GM21737 (cell line): ENCODE measurements around the gene TMEM151B.

ENCODE experiments used
- ATAC-seq: cut with Tn5 transposase; IDR thresholded peaks from one replicate; pipeline ENCODE4 v1.9.1; 2021; ENCODE audit warnings: mild to moderate bottlenecking, moderate library complexity; ENCODE audit not compliant: unreplicated experiment

Gene TMEM151B

DNA sequence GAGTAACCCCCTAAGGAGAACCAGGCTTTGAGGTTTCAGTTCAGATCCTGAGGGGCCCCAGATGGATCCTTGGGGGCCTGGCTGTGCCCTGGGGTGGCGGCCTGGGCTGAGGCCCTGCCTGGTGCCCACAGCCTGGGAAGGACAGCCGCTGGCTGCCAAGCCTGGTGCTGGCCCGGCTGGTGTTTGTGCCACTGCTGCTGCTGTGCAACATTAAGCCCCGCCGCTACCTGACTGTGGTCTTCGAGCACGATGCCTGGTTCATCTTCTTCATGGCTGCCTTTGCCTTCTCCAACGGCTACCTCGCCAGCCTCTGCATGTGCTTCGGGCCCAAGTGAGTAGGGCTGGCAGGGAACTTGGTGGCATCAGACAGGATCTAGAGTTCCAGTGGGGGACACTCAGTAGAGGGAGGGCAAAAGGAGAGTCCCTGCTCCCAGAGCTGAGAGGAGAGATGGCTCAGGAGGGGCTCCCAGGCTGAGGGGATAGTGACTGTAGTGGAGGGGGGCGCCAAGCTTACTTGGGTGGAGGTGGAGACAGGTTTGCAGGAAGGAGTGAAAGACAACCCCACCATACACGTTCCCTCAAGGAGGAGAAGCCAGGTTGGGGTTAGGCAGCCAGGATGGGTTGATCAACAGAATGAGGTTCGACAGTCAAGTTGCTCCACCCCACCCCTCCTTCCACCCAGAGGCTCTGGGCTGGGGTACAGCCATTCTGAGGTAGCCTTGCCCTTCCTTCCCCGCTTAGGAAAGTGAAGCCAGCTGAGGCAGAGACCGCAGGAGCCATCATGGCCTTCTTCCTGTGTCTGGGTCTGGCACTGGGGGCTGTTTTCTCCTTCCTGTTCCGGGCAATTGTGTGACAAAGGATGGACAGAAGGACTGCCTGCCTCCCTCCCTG, 37.3 kb upstream of the TMEM151B start:
- ATAC-seq = no peak

DNA sequence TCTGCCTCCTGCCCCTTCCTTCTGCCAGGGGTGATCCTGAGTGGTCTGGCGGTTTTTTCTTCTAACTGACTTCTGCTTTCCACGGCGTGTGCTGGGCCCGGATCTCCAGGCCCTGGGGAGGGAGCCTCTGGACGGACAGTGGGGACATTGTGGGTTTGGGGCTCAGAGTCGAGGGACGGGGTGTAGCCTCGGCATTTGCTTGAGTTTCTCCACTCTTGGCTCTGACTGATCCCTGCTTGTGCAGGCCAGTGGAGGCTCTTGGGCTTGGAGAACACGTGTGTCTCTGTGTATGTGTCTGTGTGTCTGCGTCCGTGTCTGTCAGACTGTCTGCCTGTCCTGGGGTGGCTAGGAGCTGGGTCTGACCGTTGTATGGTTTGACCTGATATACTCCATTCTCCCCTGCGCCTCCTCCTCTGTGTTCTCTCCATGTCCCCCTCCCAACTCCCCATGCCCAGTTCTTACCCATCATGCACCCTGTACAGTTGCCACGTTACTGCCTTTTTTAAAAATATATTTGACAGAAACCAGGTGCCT, 36.6 kb upstream of the TMEM151B start:
- no peak for ATAC-seq

GRCh38 chr6:44234101-44235025, 35.9 kb upstream of the TMEM151B start:
- ATAC-seq = no peak

- ATAC-seq = no peak
Measured at GRCh38 chr6:44235269-44235668, 35.0 kb upstream of the TMEM151B start.

DNA sequence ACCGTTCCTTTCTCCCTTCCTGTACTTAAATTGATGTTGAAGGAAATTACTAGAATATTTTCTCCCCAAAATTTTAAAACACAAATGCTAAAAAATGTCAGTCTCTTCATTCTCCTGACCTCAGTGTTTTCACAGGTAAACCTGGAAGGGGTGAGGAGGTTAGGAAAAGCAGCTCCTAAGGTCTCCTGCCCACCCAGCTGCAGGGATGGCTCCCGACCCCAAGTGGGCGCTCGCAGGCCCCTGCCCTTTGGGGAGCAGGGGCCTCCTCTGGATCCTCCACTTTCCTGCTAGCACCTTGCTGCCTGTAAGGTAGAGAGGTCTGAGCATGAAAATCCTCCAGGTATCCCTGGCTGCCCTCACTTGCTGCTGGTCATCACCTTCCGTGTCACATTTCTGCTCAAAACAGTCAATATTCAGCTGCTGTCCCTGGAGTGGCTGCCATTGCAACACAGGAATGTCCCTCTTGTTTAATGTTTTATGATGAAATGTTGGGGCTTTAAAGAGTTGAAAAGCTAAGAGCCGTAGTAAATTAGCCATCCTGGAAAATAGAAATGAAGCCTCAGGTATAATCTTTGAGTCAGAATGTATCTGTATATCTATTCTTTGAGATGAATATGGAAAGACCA, 34.2 kb upstream of the TMEM151B start:
- no peak for ATAC-seq

- peak; percentile 43 for ATAC-seq
Measured at GRCh38 chr6:44237021-44237812, 33.0 kb upstream of the TMEM151B start.

DNA sequence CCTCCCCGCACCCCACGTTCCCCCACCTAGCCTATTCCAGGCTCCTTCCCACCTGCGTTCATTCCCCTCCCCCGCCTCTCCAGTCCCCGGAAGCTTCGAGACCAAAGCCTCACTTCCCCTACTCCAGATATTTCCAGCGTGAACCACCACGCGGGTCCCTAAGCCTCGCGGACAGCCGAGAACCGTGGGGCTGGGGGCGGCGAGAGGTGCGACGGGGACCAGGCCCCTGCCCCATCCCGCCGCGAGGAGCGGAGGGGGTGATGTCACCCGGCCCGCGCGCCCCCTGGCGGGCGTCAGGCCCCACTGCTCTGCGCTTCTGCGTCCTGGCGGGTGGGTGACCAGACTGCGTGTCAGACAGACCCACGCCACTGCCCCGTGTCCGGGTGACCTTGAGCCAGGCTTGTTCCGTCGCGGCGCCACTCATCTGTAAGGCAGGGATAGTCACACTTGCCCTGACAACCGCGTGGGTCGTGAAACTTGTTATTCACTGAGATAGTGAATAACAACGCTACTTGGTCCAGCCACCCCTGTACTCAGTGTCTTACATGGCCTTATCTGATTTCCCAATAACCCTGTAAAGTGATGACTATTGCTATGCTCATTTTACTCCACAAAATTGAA, 32.3 kb upstream of the TMEM151B start:
- ATAC-seq = peak; percentile 76

DNA sequence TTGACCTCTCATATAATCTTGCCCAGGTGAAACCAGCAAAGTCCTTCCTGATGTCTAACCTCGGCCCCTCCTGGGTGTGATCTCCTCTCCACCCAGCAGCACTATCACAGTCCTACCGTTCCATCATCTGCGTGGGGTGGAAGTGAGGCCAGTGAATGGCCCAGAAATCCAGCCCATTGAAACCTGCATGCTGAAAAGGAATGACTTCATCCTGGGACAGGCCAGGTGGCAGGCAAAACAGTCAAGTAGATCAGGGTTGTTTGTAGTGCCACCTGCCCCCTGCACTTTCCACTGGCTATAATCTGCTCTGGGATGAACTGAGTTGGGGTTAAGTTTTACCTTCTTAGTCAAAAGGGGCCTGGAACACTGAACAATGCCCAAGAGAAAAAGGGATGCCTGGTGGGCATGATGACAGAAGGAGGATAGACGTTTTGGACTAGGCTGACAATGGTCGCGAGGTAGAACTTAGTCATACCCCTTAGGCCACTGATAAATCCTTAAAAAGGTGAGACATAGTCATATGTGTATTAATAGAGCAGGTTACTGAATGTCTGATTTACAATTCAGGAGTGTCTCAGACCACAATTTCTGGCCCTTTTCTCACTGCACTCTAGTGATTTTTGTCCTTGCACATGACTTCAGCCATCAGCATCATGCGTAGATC, 31.4 kb upstream of the TMEM151B start:
- no peak for ATAC-seq

DNA sequence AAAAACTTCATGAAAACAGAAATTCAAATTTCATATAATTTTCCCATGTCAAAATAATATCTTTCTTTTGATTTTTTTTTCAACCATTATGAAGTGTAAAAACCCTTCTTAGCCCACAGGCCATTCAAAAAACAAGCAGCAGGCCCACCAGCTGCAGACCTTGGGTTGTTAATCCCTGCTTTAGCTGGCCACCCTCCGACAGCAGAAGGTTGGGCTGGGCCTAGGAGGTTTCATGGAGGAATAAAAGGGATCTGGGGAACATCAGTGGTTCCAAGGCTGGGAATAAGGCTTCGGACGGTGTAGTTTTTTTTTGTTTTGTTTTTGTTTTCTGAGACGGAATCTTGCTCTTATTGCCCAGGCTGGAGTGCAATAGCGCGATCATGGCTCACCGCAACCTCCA, 26.9 kb upstream of the TMEM151B start:
- ATAC-seq = no peak

DNA sequence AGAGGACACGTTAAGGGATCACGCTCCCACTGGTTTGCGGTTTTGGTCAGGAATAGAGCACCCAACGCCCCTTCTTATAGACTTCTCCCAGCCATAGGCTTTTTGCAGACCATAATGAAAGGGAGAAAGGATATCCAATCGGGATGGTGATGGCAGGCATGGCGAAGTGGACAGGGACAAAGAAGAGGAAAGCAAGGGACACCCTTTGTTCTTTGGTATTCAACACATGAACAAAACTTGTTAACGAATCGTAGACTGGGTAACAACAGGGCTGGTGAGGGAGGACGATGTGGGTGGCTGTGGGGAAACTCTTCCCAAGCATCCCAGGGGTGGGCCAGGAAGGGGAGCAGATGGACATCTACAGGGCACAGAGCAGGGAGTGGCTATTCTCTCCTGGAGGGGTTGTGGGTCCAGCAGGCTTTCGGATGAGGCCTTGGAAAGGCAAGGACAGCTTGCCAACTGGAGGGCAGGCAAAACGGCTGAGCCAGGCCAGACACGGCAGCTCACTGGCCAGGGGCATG, 24.8 kb upstream of the TMEM151B start:
- ATAC-seq = no peak

DNA sequence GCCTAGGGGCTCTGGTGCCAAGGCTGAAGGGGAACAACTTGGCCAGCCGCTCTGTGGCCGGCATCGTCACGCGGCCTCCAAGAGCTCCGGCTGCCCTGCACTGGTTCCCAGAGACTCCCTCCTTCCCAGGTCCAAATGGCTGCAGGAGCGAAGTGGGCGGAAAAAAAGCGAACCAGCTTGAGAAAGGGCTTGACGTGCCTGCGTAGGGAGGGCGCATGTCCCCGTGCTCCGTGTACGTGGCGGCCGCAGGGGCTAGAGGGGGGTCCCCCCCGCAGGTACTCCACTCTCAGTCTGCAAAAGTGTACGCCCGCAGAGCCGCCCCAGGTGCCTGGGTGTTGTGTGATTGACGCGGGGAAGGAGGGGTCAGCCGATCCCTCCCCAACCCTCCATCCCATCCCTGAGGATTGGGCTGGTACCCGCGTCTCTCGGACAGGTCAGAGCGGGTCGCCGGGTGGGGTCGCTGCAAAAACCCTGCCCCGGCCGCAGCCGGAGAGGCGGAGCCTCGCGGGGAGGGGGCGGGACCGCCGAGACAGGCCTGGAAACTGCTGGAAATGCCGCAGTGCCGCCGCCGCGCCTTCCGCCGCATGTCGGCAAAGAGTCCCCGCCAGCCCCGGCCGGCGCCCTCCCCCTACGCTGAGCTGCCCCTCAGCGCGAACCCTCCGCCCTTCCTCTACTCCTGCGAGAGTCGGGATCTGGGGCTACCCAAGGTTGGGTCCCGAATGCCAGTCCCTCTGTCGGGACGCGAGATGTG, 24.2 kb upstream of the TMEM151B start:
- ATAC-seq = peak; percentile 48

DNA sequence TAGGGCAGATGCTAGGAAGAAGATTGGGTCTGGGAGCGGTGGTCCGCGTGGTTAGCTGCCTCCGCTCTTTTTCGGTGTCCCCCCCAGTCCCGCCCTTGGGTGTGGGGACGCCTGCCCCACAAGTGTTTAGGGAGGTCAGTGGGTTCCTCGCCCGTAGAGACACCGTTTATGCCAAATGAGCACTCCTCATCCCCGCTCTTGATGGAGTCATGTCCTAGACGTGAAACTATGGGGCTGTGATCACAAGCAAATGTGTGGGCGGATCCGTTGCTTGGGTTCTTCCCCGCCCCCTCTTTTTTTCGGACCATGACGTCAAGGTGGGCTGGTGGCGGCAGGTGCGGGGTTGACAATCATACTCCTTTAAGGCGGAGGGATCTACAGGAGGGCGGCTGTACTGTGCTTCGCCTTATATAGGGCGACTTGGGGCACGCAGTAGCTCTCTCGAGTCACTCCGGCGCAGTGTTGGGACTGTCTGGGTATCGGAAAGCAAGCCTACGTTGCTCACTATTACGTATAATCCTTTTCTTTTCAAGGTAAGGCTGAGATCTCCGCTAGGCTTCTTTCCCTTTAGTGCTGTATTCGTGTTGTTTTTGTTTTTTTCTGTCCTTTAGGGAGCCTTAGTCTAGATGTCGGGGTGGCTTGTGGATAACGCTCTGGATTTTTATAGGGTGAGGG, 23.4 kb upstream of the TMEM151B start, which contains the start of gene HSP90AB1:
TSS of gene HSP90AB1 (plus strand) at position 439 of the 675 bp plus-strand sequence. CDS start 1,529 bp downstream, outside the sequence.
- peak; percentile 56 for ATAC-seq

- ATAC-seq = peak; percentile 30
Measured at GRCh38 chr6:44247338-44248302, 22.6 kb upstream of the TMEM151B start.

- ATAC-seq = no peak
Measured at GRCh38 chr6:44248579-44248978, 21.7 kb upstream of the TMEM151B start.

DNA sequence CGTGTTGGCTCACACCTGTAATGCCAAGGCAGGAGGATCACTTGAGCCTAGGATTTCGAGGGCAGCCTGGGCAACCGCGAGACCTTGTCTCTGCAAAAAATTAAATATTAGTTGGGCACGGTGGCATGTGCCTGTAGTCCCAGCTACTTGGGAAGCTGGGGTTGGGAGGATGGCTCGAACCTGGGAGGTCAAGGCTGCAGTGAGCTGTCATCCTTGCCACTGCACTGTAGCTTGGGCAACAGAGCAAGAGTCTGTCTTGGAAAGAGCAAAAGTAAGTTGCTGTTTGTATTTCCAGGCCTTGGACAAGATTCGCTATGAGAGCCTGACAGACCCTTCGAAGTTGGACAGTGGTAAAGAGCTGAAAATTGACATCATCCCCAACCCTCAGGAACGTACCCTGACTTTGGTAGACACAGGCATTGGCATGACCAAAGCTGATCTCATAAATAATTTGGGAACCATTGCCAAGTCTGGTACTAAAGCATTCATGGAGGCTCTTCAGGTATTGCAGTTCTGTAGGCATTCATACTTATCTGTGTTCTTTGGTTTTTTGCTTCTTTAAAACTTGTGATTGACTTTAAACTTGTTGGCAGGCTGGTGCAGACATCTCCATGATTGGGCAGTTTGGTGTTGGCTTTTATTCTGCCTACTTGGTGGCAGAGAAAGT, 21.0 kb upstream of the TMEM151B start:
- ATAC-seq = no peak
